Natural killer cell (primary cell): ENCODE measurements around the gene HOXD9. TPM values are rescaled to one million over a fixed set of nuclear protein-coding genes. Genes with fewer than 3 reads are reported as not detected.
A peak's percentile ranks its signal among the peaks of the same experiment; 100 is the strongest.

ENCODE experiments used
- ATAC-seq, 3 donors: fragments of 150-1000 bp in 2 of 3; fragments of 200-7000 bp in 1 of 3; cut with Tn5 transposase; 1 replicate in 1 of 3; 2 replicates in 2 of 3; pipeline ENCODE4 v1.10.0; 2021; ENCODE audit warnings: mild to moderate bottlenecking in 2 of 3, moderate library complexity in 2 of 3
- DNase-seq, 2 donors: peaks; one replicate each; pipeline versions ENCODE4 v3.0.0 to v3.0.0-alpha.2; 2013 to 2021; ENCODE audit warnings: mixed read lengths in 1 of 2
- H3K27ac ChIP-seq: one replicate; pipeline ENCODE4 v1.5.1; 2013; ENCODE audit warnings: mild to moderate bottlenecking, low read length
- H3K27me3 ChIP-seq: one replicate; pipeline ENCODE4 v1.6.1; 2013; ENCODE audit warnings: low read length; ENCODE audit not compliant: control insufficient read depth, insufficient read depth
- H3K36me3 ChIP-seq: one replicate; pipeline ENCODE4 v1.6.1; 2013; ENCODE audit warnings: low read length; ENCODE audit not compliant: control insufficient read depth, insufficient read depth
- H3K4me1 ChIP-seq: one replicate; pipeline ENCODE4 v1.6.1; 2013; ENCODE audit warnings: low read length; ENCODE audit not compliant: control insufficient read depth, insufficient read depth
- H3K4me3 ChIP-seq: one replicate; pipeline ENCODE4 v1.5.1; 2013; ENCODE audit warnings: low read length
- H3K9me3 ChIP-seq: one replicate; pipeline ENCODE4 v1.6.1; 2013; ENCODE audit warnings: low read length; ENCODE audit not compliant: control insufficient read depth, insufficient read depth
- H3K27ac Mint-ChIP-seq, 2 donors: one replicate each; pipeline ENCODE4 v1.8.0; 2022; ENCODE audit warnings: mild to moderate bottlenecking in 2 of 2, mixed read lengths in 2 of 2, moderate library complexity in 1 of 2
- H3K27me3 Mint-ChIP-seq, 2 donors: one replicate each; pipeline ENCODE4 v1.8.0; 2022; ENCODE audit warnings: low read depth in 2 of 2, mixed read lengths in 2 of 2
- H3K36me3 Mint-ChIP-seq: one replicate; pipeline ENCODE4 v1.8.0; 2022; ENCODE audit warnings: mixed read lengths
- H3K4me1 Mint-ChIP-seq, 2 donors: one replicate each; pipeline ENCODE4 v1.8.0; 2022; ENCODE audit warnings: mixed read lengths in 2 of 2
- H3K4me3 Mint-ChIP-seq: one replicate; pipeline ENCODE4 v1.8.0; 2022; ENCODE audit warnings: mild to moderate bottlenecking, moderate library complexity, mixed read lengths
- H3K9me3 Mint-ChIP-seq, 2 donors: one replicate each; pipeline ENCODE4 v1.8.0; 2022; ENCODE audit warnings: mixed read lengths in 2 of 2
- WGBS: methylation state at CpG from one replicate; pipeline ENCODE4 v1.1.7; 2013; ENCODE audit warnings: missing lambda C conversion rate; ENCODE audit not compliant: insufficient coverage; 5-methylcytosine and 5-hydroxymethylcytosine counted together
- intact Hi-C: fragments of 100-400 bp; cut with micrococcal nuclease; formaldehyde crosslinking; loops from one replicate; pipeline ENCODE4 v1.14.2; 2022
- total RNA-seq, 4 donors: library from RNA; stranded (reverse); fragments of 120-200 nt in 1 of 4; gene quantifications; one replicate each; pipeline versions ENCODE4 v1.2.3 to v1.2.4, GENCODE V29; 2013 to 2022
- TF ChIP-seq, protein P1 (sequence below): fragments of 200-600 bp; IDR thresholded peaks from one replicate; pipeline ENCODE4 v1.8.0; 2022; ENCODE audit warnings: antibody characterized with exemption

HOXD9 gene
- total RNA-seq, 3 donors from 2014 or later (not counting 1 experiment from before 2014, with no cell fraction given) = not detected

DNA sequence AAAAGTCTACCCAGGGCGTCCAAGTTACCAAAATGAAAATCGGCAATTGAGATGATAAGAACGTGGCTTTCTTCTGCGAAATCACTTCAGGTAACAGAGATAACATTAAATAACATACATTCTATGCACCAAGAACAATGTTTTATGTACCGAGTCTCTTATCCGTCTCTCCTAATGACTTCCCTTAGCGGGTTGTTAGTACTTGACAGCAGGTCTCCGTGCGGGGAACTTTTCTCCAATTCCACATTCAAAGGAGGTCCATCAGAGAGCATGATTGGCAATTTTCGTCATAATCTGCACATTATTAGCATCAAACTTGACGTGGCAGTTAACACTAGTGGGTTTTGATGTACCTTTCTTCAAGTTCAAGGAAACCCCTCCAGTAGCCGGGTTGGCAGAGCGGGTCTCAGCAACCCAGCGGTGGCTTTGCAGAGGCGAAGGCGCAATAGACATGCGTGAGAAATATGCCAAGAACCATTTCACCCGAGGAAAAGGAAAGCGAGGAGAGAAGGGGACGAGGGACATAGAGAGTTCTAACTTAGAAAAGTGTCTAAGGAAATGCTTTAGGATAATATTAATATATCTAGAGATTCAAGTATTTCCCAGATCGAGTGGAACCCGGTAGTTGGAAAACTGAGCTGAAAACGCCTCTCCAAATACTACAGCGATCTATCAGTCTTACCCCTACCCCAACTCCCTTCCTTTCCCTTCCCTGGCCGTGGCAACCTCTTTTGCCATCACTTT, 43.8 kb upstream of the HOXD9 start:
- TF ChIP-seq, protein P1, sequence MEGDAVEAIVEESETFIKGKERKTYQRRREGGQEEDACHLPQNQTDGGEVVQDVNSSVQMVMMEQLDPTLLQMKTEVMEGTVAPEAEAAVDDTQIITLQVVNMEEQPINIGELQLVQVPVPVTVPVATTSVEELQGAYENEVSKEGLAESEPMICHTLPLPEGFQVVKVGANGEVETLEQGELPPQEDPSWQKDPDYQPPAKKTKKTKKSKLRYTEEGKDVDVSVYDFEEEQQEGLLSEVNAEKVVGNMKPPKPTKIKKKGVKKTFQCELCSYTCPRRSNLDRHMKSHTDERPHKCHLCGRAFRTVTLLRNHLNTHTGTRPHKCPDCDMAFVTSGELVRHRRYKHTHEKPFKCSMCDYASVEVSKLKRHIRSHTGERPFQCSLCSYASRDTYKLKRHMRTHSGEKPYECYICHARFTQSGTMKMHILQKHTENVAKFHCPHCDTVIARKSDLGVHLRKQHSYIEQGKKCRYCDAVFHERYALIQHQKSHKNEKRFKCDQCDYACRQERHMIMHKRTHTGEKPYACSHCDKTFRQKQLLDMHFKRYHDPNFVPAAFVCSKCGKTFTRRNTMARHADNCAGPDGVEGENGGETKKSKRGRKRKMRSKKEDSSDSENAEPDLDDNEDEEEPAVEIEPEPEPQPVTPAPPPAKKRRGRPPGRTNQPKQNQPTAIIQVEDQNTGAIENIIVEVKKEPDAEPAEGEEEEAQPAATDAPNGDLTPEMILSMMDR = no peak

DNA sequence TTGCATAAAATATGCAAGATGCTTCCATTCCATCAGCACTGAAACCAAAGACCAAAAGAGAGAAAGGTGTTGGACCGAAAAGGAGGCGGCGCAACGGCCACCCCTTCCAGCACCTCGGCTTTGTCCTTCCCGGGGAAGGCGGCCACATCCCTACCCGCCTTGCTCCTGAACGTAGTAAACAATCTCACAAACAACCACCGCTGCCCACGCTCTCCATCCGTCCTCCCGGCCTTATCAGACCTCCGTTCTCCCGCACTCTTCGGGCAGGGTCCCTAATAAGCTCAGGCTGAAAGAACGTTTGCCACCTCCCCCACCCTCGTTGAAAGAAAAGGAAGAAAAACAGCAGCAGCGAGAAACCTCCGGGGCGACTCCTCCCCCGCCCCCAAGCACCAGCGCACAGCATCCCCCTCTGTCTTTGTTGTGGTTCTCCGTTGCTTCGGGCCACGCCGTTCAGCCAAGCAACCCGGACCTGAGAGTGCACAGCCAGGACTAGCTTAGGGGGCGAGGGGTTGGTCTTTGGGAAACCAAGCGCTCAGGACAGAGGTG, 43.2 kb upstream of the HOXD9 start:
- Mint-ChIP-seq H3K27ac (peak overlapping the region; percentile 70 to 77), H3K4me1 (peaks cover 9 to 23% of the 10 kb centered on the region in 2 donors), H3K36me3 (peaks cover 33% of the 10 kb centered on the region), H3K4me3 (peak overlapping the region; percentile 75), H3K27me3 (peaks cover 66 to 72% of the 10 kb centered on the region in 2 donors), H3K9me3 (peaks cover 2 to 10% of the 10 kb centered on the region in 2 donors)
- Histone ChIP-seq H3K4me1 (peaks cover 17% of the 10 kb centered on the region), H3K27me3 (peaks cover 89% of the 10 kb centered on the region), H3K36me3 (no peaks in the 10 kb centered on the region), H3K27ac (no peak overlapping the region), H3K4me3 (no peak overlapping the region), H3K9me3 (peaks cover 54% of the 10 kb centered on the region)
- DNase-seq = no peak
- intact Hi-C loops = loop anchor here (5.0 kb wide), 1 partner anchor 33 kb away; no protein-coding TSS in a partner anchor
- no peak for ATAC-seq
- 10% methylated on average over 26 of the region's 30 CpGs for WGBS
- TF ChIP-seq, protein P1 = no peak

More for the DNA sequence above, 43.8 kb upstream of the HOXD9 start:
- Histone ChIP-seq H3K27me3 (peaks cover 85% of the 10 kb centered on the region), H3K4me1 (peaks cover 17% of the 10 kb centered on the region), H3K27ac (no peak overlapping the region), H3K36me3 (no peaks in the 10 kb centered on the region), H3K9me3 (peaks cover 48% of the 10 kb centered on the region), H3K4me3 (no peak overlapping the region)
- Mint-ChIP-seq H3K4me3 (peak overlapping the region; percentile 75), H3K4me1 (peaks cover 9 to 20% of the 10 kb centered on the region in 2 donors), H3K27ac (peak overlapping the region in 1 of 2 donors; percentile 77), H3K36me3 (peaks cover 30% of the 10 kb centered on the region), H3K9me3 (peaks cover 2 to 10% of the 10 kb centered on the region in 2 donors), H3K27me3 (peaks cover 63 to 69% of the 10 kb centered on the region in 2 donors)
- 11% methylated on average over 25 of the region's 25 CpGs for WGBS
- intact Hi-C loops = loop anchor here (5.0 kb wide), 1 partner anchor 34 kb away; no protein-coding TSS in a partner anchor
- no peak for DNase-seq
- no peak for ATAC-seq

DNA sequence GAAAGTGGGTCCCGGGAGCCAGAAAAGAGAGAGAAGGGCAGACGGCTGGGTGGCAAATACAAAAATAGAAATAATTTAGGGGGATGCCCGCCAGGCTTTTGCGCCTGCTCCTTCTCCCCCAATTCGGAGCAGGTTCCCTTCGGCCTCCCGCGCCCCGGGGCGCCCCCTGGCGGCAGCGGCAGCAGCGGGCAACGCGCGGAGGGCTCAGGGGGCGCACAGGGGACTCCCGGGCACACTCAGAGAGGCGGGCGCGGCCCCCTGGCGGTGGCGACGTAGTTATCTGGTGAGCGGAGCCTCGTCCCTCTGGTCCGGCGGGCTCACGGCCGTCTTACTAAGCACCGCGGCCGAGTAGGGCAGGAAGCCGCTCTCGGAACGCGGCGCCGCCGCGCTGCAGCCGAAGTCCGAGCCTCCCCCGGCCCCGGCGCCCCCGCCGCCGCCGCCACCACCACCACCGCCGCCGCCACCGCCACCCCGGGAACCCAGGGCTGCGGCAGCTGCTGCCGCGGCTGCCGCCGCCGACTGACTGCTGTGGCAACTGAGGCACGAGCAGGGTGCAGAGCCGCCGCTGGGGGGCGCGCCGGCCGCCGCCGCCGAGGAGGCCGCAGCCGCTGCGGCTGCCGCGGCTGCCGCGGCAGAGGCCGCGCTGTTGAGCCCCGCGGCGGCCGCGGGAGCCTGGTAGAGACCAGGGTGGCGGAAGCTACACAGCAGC, 42.5 kb upstream of the HOXD9 start:
- peaks cover 9 to 23% of the 10 kb centered on the region in 2 donors for H3K4me1 Mint-ChIP-seq
- Histone ChIP-seq H3K27me3 (peaks cover 89% of the 10 kb centered on the region), H3K27ac (no peak overlapping the region), H3K9me3 (peaks cover 60% of the 10 kb centered on the region), H3K36me3 (no peaks in the 10 kb centered on the region), H3K4me3 (no peak overlapping the region), H3K4me1 (peaks cover 17% of the 10 kb centered on the region)
- peaks cover 66 to 72% of the 10 kb centered on the region in 2 donors for H3K27me3 Mint-ChIP-seq
- intact Hi-C loops = loop anchor here (5.0 kb wide), 2 partner anchors 32 to 1748 kb away; partner anchors contain the start of gene SP9
- H3K36me3 Mint-ChIP-seq = peaks cover 33% of the 10 kb centered on the region
- TF ChIP-seq, protein P1 = peak; percentile 33
- 4% methylated on average over 86 of the region's 86 CpGs for WGBS
- peaks cover 2 to 10% of the 10 kb centered on the region in 2 donors for H3K9me3 Mint-ChIP-seq
- H3K27ac Mint-ChIP-seq = peak overlapping the region; percentile 70 to 77
- ATAC-seq (peak in 2 of 3 donors; percentile 34 to 53), DNase-seq (peak in 1 of 2 donors; percentile 40)
- peak overlapping the region; percentile 75 for H3K4me3 Mint-ChIP-seq
